Fibroblast of mammary gland (primary cell): Measurements from ENCODE around the gene SHROOM2.

Experiments
- DNase-seq: peaks from one replicate; pipeline ENCODE4 v3.0.0-alpha.2; 2010; ENCODE audit warnings: low read depth
- H3K4me3 ChIP-seq: 2 replicates; pipeline ENCODE4 v1.5.1; 2011; ENCODE audit warnings: low read depth, mild to moderate bottlenecking, low read length, moderate library complexity; ENCODE audit not compliant: control insufficient read depth
- CTCF ChIP-seq: conservative IDR thresholded peaks from 2 replicates; pipeline ENCODE4 v1.5.1; 2011; ENCODE audit warnings: low read depth, low read length, inconsistent platforms; ENCODE audit not compliant: control insufficient read depth, insufficient read depth

SHROOM2 gene

DNA sequence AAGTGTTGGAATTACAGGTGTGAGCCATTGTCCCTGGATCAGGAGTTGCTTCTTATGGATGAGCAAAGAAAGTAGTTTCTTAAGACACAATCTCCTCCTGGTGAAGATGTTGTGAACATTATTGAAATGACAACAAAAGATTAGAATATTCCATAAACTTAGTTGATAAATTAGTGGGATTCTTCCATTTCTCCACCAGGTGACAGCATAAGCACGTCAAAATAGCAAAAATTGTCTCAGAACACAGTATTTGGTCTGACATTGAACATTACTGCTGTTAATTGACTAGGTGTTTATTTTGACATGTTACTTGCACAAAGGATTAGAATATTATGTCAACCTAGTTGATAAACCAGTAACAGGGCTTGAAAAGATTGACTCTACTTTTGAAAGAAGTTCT is 202.5 kb downstream of the SHROOM2 start:
- peak; percentile 23 for DNase-seq

GRCh38 chrX:9992061-9992460 is 205.8 kb downstream of the SHROOM2 start:
- H3K4me3 ChIP-seq, result no peak overlapping the region
- DNase-seq, result no peak
- TF ChIP-seq CTCF, result no peak

More for the DNA sequence above, 202.5 kb downstream of the SHROOM2 start:
- peak; percentile 50 for TF ChIP-seq CTCF
- H3K4me3 ChIP-seq, result no peak overlapping the region

DNA sequence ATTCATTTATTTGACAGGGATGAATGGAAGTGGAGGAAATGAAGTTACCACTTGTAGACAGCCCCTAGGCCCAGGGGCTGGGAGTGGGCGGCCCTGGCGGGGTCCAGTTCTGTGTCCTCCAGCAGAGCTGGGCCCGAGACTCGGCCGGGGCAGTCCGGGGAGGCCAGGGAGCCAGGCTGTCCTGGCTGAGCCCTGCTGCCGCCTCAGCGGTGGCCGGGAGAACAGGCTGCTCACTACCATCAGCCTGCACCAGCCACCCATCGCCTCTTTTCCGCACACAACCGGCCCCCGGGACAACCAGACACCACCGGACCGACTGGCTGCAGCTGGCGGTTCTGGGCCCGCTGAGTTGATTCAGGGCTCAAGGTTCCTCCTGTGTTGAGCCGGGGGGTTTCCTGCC is 206.5 kb downstream of the SHROOM2 start:
- no peak for TF ChIP-seq CTCF
- no peak overlapping the region for H3K4me3 ChIP-seq
- DNase-seq, result no peak

GRCh38 chrX:9995855-9996339 is 209.7 kb downstream of the SHROOM2 start:
- peak; percentile 92 for TF ChIP-seq CTCF
- H3K4me3 ChIP-seq, result no peak overlapping the region
- DNase-seq, result peak; percentile 79

DNA sequence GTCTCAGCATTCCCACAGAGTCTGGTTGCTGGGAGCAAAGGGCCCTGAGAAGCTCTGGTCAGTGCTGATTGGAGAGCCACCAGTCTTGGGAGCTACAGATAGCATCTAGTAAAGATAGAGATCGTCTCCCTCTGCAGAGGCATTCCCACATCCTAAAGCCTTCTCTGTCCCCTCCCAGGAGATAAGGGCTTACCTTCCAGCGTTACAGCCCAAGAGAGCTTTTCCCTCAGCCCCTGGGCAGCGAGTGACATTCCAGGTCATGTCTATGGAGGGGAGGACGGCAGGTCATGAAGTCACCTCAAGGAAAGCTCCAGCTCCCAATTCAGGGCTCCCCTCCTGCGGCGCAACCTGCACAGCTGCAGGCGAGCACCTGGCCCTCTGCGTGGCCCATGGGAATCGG is 210.8 kb downstream of the SHROOM2 start:
- no peak for TF ChIP-seq CTCF
- no peak for DNase-seq
- H3K4me3 ChIP-seq, result no peak overlapping the region

- TF ChIP-seq CTCF, result no peak
- no peak for DNase-seq
Measured at GRCh38 chrX:9997524-9997923, 211.3 kb downstream of the SHROOM2 start.

More at GRCh38 chrX:9997524-9997923, 211.3 kb downstream of the SHROOM2 start:
- H3K4me3 ChIP-seq, result no peak overlapping the region
